GM19438 (cell line): ENCODE results near the gene NR1H2.
"Not testable (repeated sequence)": the region's sequence is repeated elsewhere in the genome, so short reads cannot be mapped to it uniquely, and the experiment has no call there.

Experiments
- ATAC-seq: cut with Tn5 transposase; IDR thresholded peaks from one replicate; pipeline ENCODE4 v1.9.1; 2021; ENCODE audit warnings: low read depth; ENCODE audit not compliant: unreplicated experiment

The NR1H2 gene

GRCh38 chr19:50344661-50345318 lies 31.5 kb upstream of the NR1H2 start:
- no peak for ATAC-seq

GRCh38 chr19:50347089-50347581 lies 29.1 kb upstream of the NR1H2 start:
- ATAC-seq = peak; percentile 49

GRCh38 chr19:50349277-50350057 lies 26.8 kb upstream of the NR1H2 start:
- no peak for ATAC-seq

GRCh38 chr19:50352242-50352641 lies 24.0 kb upstream of the NR1H2 start:
- no peak for ATAC-seq

- not testable (repeated sequence) for ATAC-seq
Measured at GRCh38 chr19:50353487-50353880, 22.8 kb upstream of the NR1H2 start.

GRCh38 chr19:50356691-50357177 lies 19.5 kb upstream of the NR1H2 start:
- ATAC-seq = no peak

GRCh38 chr19:50357178-50358100 lies 18.8 kb upstream of the NR1H2 start:
- ATAC-seq = no peak

- no peak for ATAC-seq
Measured at GRCh38 chr19:50358483-50359327, 17.6 kb upstream of the NR1H2 start.

- ATAC-seq = no peak
Measured at GRCh38 chr19:50359328-50359818, 16.9 kb upstream of the NR1H2 start.

- no peak for ATAC-seq
Measured at GRCh38 chr19:50361290-50362029, 14.8 kb upstream of the NR1H2 start.

- ATAC-seq = no peak
Measured at GRCh38 chr19:50362030-50362412, 14.2 kb upstream of the NR1H2 start.

- no peak for ATAC-seq
Measured at GRCh38 chr19:50362656-50363424, 13.4 kb upstream of the NR1H2 start.

- no peak for ATAC-seq
Measured at GRCh38 chr19:50365434-50366306, 10.6 kb upstream of the NR1H2 start, which contains the start of gene NAPSA. TSS of gene NAPSA (minus strand) at chr19:50365639. CDS start at chr19:50365621, 18 bp downstream.

GRCh38 chr19:50368649-50369570 lies 7.3 kb upstream of the NR1H2 start:
- no peak for ATAC-seq

- ATAC-seq = no peak
Measured at GRCh38 chr19:50371914-50372475, 4.3 kb upstream of the NR1H2 start.

GRCh38 chr19:50377051-50377461 lies 799 bp downstream of the NR1H2 start:
- no peak for ATAC-seq
